ENCODE measurements around the gene SOX18. TPM values are rescaled to one million over a fixed set of nuclear protein-coding genes. Genes with fewer than 3 reads are reported as not detected.

SOX18 gene
- total and polyA plus RNA-seq, 2 donors from 2014 or later = 36.5 to 56.7 TPM

GRCh38 chr20:64076061-64076997, 26.9 kb upstream of the SOX18 start:
- no peak for TF ChIP-seq CTCF (IDR thresholded peaks at IDR 0.05; ENCODE audit: borderline replicate concordance, extremely low read depth, insufficient read depth)
- Histone ChIP-seq H3K27me3 (ENCODE audit: control insufficient read depth, insufficient read depth, low read length) (no peaks in the 10 kb centered on the region), H3K36me3 (ENCODE audit: control insufficient read depth in 2 of 3, insufficient read depth in 3 of 3, low read length in 3 of 3) (no peaks in the 10 kb centered on the region), H3K4me3 (ENCODE audit: low read length in 3 of 3) (no peak overlapping the region), H3K27ac (ENCODE audit: low read depth in 2 of 2, low read length in 2 of 2) (no peak overlapping the region), H3K9ac (ENCODE audit: low read length in 3 of 3) (no peak overlapping the region), H3K9me3 (ENCODE audit: control insufficient read depth in 2 of 3, insufficient read depth in 1 of 3, low read length in 3 of 3) (no peaks in the 10 kb centered on the region), H3K4me1 (ENCODE audit: control insufficient read depth in 2 of 3, insufficient read depth in 2 of 3, low read depth in 1 of 3, low read length in 3 of 3) (peaks cover 0 to 19% (median 3%) of the 10 kb centered on the region in 3 donors)
- no peak for DNase-seq
- intact Hi-C loops (cut with DNase I) = no loop called here
- no peak for FAIRE-seq

GRCh38 chr20:64075556-64075955, 26.1 kb upstream of the SOX18 start:
- DNase-seq (no peak), FAIRE-seq (no peak)
- H3K9me3 ChIP-seq (ENCODE audit: control insufficient read depth in 2 of 3, insufficient read depth in 1 of 3, low read length in 3 of 3) = no peaks in the 10 kb centered on the region
- H3K4me1 ChIP-seq (ENCODE audit: control insufficient read depth in 2 of 3, insufficient read depth in 2 of 3, low read depth in 1 of 3, low read length in 3 of 3) = peaks cover 0 to 19% (median 3%) of the 10 kb centered on the region in 3 donors
- no peaks in the 10 kb centered on the region for H3K36me3 ChIP-seq (ENCODE audit: control insufficient read depth in 2 of 3, insufficient read depth in 3 of 3, low read length in 3 of 3)
- H3K9ac ChIP-seq (ENCODE audit: low read length in 3 of 3) = no peak overlapping the region
- no peak overlapping the region for H3K27ac ChIP-seq (ENCODE audit: low read depth in 2 of 2, low read length in 2 of 2)
- H3K27me3 ChIP-seq (ENCODE audit: control insufficient read depth, insufficient read depth, low read length) = no peaks in the 10 kb centered on the region
- no peak for TF ChIP-seq CTCF (IDR thresholded peaks at IDR 0.05; ENCODE audit: borderline replicate concordance, extremely low read depth, insufficient read depth)
- no peak overlapping the region for H3K4me3 ChIP-seq (ENCODE audit: low read length in 3 of 3)
- intact Hi-C loops (cut with DNase I) = no loop called here

- H3K27me3 ChIP-seq (ENCODE audit: control insufficient read depth, insufficient read depth, low read length) = no peaks in the 10 kb centered on the region
- H3K4me1 ChIP-seq (ENCODE audit: control insufficient read depth in 2 of 3, insufficient read depth in 2 of 3, low read depth in 1 of 3, low read length in 3 of 3) = peaks cover 0 to 15% (median 3%) of the 10 kb centered on the region in 3 donors
- H3K4me3 ChIP-seq (ENCODE audit: low read length in 3 of 3) = no peak overlapping the region
- no peak overlapping the region for H3K27ac ChIP-seq (ENCODE audit: low read depth in 2 of 2, low read length in 2 of 2)
- no peak for TF ChIP-seq CTCF (IDR thresholded peaks at IDR 0.05; ENCODE audit: borderline replicate concordance, extremely low read depth, insufficient read depth)
- H3K36me3 ChIP-seq (ENCODE audit: control insufficient read depth in 2 of 3, insufficient read depth in 3 of 3, low read length in 3 of 3) = no peaks in the 10 kb centered on the region
- DNase-seq (no peak), FAIRE-seq (no peak)
- H3K9ac ChIP-seq (ENCODE audit: low read length in 3 of 3) = no peak overlapping the region
- intact Hi-C loops (cut with DNase I) = no loop called here
- H3K9me3 ChIP-seq (ENCODE audit: control insufficient read depth in 2 of 3, insufficient read depth in 1 of 3, low read length in 3 of 3) = no peaks in the 10 kb centered on the region
These were observed 25.5 kb upstream of the SOX18 start for GRCh38 chr20:64074963-64075362.

Measured in kidney (tissue), 14 donors.